NCI-H146 (cell line): ENCODE results near the gene NUDT3.
"Not testable (repeated sequence)": the region's sequence is repeated elsewhere in the genome, so short reads cannot be mapped to it uniquely, and the experiment has no call there.

Experiments used
- DNase-seq: peaks from one replicate; lab custom pipeline; 2025; lab: John Stamatoyannopoulos, UW

NUDT3 gene

GRCh38 chr6:34393191-34393965, 909 bp upstream of the NUDT3 start:
- no peak for DNase-seq

GRCh38 chr6:34391786-34392496, 528 bp downstream of the NUDT3 start:
- peak; percentile 73 for DNase-seq

GRCh38 chr6:34391473-34391785, 1.0 kb downstream of the NUDT3 start:
- DNase-seq: no peak

GRCh38 chr6:34390531-34391472, 1.7 kb downstream of the NUDT3 start:
- peak; percentile 18 for DNase-seq

GRCh38 chr6:34389034-34389433, 3.4 kb downstream of the NUDT3 start:
- DNase-seq: no peak

- DNase-seq: no peak
Measured at GRCh38 chr6:34388421-34388820, 4.0 kb downstream of the NUDT3 start.

- DNase-seq: peak; percentile 7
Measured at GRCh38 chr6:34386316-34387137, 5.9 kb downstream of the NUDT3 start.

GRCh38 chr6:34385793-34386195, 6.7 kb downstream of the NUDT3 start:
- peak; percentile 35 for DNase-seq

GRCh38 chr6:34384321-34385153, 7.9 kb downstream of the NUDT3 start:
- no peak for DNase-seq

GRCh38 chr6:34383656-34384320, 8.7 kb downstream of the NUDT3 start:
- DNase-seq: no peak

- no peak for DNase-seq
Measured at GRCh38 chr6:34383161-34383631, 9.3 kb downstream of the NUDT3 start.

- DNase-seq: no peak
Measured at GRCh38 chr6:34381081-34381480, 11.4 kb downstream of the NUDT3 start.

GRCh38 chr6:34378470-34378869, 14.0 kb downstream of the NUDT3 start:
- no peak for DNase-seq

GRCh38 chr6:34377984-34378383, 14.5 kb downstream of the NUDT3 start:
- DNase-seq: no peak

GRCh38 chr6:34377571-34377970, 14.9 kb downstream of the NUDT3 start:
- not testable (repeated sequence) for DNase-seq

- no peak for DNase-seq
Measured at GRCh38 chr6:34375833-34376232, 16.6 kb downstream of the NUDT3 start.

GRCh38 chr6:34374508-34374907, 18.0 kb downstream of the NUDT3 start:
- no peak for DNase-seq

- no peak for DNase-seq
Measured at GRCh38 chr6:34374069-34374468, 18.4 kb downstream of the NUDT3 start.

GRCh38 chr6:34373511-34373910, 19.0 kb downstream of the NUDT3 start:
- DNase-seq: no peak

- DNase-seq: not testable (repeated sequence)
Measured at GRCh38 chr6:34371865-34372264, 20.6 kb downstream of the NUDT3 start.
